NCI-H82 treated with DMSO at 0.1 percent for 48 hours (cell line): ENCODE measurements around the gene RBM20.

Experiments
- DNase-seq: peaks from one replicate; lab custom pipeline; 2025; ENCODE audit not compliant: unreplicated experiment; lab: John Stamatoyannopoulos, UW

Gene RBM20

GRCh38 chr10:110781139-110781538 lies 137.0 kb downstream of the RBM20 start:
- DNase-seq: no peak

GRCh38 chr10:110782616-110783015 lies 138.5 kb downstream of the RBM20 start:
- no peak for DNase-seq

GRCh38 chr10:110783509-110784107 lies 139.5 kb downstream of the RBM20 start:
- no peak for DNase-seq

GRCh38 chr10:110784198-110784597 lies 140.1 kb downstream of the RBM20 start:
- DNase-seq: no peak

- no peak for DNase-seq
Observed at GRCh38 chr10:110786172-110786571, 142.0 kb downstream of the RBM20 start.

- DNase-seq: peak; percentile 17
Observed at GRCh38 chr10:110788620-110789385, 144.7 kb downstream of the RBM20 start.

- peak; percentile 55 for DNase-seq
Observed at GRCh38 chr10:110789604-110790433, 145.7 kb downstream of the RBM20 start.

DNA sequence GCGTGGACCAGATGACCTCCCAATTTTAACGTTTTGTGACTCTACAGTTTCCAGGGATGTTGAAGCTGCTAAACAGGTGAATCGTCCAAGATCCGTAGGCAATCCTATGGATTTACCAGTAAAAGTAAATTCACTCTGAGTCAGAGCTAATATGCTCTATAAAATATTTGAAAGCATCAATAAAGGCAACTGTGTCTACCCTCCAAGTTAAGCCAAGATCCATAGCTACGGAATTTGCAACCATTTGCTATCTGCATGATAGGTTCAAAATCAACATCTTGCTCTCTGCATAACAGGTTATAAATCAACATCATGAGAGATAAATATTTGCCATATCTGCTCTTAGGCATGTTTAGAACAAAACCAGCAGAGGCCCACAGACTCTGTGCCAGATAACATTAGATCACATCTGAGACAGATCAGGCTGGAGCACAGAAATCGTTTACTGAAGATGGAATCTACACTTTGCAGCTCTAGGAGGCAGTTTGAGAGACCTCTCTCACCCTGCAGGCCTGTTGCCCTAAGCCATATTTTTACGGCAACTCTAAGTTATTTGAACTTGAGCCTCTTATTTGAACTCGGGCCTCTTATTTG lies 146.9 kb downstream of the RBM20 start:
- no peak for DNase-seq

- no peak for DNase-seq
Observed at GRCh38 chr10:110791541-110792073, 147.5 kb downstream of the RBM20 start.

- no peak for DNase-seq
Observed at GRCh38 chr10:110792476-110793125, 148.5 kb downstream of the RBM20 start.

- no peak for DNase-seq
Observed at GRCh38 chr10:110793128-110793812, 149.1 kb downstream of the RBM20 start.

DNA sequence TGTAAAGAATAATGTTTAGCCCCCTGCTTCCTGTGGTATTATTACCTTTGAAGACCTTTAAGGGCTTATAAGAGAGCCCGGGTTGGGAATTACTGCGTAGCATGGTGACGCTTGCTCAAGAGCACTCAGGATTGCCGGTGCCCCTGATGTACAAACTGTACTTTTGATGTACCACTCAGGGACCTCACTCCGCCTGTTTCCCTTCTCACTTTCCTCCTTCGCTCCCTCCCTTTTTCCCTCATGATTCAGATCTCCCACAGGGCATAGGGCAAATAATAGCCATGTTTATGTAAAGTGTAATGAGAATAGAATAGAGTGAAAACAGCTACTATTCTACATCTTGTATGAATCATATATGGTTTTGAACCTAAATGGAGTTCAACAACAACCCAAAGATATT lies 149.8 kb downstream of the RBM20 start:
- no peak for DNase-seq

DNA sequence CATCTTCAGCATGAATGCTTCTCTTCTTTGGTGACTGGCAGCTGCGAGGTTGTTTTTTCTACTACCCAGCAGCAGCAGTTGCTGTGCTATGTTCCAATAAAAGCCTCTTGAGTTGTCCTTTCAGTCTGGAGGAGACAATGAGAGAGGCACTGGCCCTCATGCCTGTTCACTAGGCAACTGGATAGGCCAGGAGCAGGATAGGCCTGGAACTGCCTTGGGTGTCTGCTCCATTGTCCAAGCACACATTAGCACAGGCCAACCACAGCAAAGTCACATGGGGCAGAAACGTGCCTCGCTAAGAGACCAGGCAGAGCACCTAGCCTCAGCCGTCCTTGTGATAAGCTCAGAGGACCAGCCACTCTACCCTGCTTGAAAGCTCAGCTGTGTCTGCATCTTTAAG lies 150.7 kb downstream of the RBM20 start:
- no peak for DNase-seq

GRCh38 chr10:110797416-110797815 lies 153.3 kb downstream of the RBM20 start:
- DNase-seq: no peak

DNA sequence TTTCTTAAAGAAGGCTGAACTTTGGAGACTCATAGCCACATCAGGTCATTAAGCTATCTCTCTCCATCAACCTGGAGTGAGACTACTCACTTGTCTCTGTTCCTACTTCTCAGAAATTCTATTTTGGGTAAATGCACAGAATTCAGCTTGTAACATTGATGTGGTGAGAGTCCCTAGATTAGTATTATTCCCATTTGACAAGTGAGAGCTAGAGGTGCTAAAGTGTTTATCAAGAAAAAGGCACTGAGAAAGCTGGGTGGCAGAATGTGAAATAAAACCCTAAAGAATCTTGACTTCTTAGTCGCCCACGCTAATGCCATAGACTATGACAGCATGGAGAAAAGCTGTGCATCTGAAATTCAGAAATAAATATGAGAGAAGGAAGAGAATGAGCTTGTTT lies 154.2 kb downstream of the RBM20 start:
- no peak for DNase-seq

DNA sequence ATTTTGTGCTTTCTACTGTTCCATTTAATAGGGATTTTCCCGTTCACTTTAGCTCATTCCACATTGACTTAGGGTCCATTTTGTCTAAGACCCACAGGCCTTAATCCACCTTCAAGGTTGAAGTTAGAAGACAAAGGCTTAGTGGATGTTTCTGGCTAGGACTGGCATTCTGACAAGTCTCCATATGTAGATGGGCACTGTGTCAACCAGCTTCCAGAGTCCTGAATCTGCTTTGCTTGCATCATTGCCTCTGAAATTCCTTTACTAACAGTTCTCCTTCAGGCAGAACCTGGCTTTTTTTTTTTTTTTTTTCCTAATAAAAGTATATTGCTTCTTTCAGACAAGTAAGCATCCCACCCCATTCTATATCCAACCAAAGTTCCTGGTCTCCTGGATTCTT lies 158.0 kb downstream of the RBM20 start:
- no peak for DNase-seq

- peak; percentile 32 for DNase-seq
Observed at GRCh38 chr10:110802551-110803238, 158.6 kb downstream of the RBM20 start.

DNA sequence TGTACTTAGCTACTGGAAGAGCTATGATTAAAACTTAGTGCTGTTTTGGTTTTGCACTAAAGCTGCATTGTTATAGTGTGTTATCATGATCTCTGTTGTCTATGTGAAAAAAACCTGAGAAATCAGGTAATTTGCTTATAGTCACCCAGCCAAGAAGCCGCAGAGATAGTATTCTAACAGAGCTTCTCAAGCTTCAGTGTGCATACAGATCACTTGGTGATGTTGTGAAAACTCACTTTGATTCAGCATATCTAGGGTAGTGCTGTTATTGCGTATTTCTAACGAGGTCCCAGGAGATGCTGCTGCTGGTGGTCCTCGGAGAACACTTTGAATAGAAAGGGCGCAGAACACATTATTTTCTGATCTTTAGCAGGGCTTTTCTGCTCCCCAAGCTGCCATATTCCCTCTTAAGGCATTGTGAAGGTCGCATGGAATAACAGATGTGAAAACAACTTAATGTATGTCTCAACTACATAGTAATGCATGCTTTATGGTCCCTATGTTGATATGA lies 159.2 kb downstream of the RBM20 start:
- no peak for DNase-seq

GRCh38 chr10:110803830-110804338 lies 159.7 kb downstream of the RBM20 start:
- DNase-seq: no peak
